HL-60 (cell line): Measurements from ENCODE around the gene RAI14.

Source experiments
- DNase-seq, 2 experiments: peaks; one replicate each; pipeline ENCODE4 v3.0.0-alpha.2; 2010 to 2020; ENCODE audit warnings: low read depth in 1 of 2, low spot score in 1 of 2
- H3K27ac ChIP-seq: fragments of 250-450 bp; sonication (Bioruptor Pico); replicated peaks from 2 replicates; pipeline ENCODE4 v1.5.1; 2020; ENCODE audit warnings: mild to moderate bottlenecking, moderate library complexity
- H3K27me3 ChIP-seq: fragments of 250-450 bp; sonication (Bioruptor Pico); 2 replicates; pipeline ENCODE4 v1.5.1; 2021; ENCODE audit warnings: mild to moderate bottlenecking, moderate library complexity; ENCODE audit not compliant: insufficient read depth, poor library complexity, severe bottlenecking
- H3K4me3 ChIP-seq: replicated peaks from 2 replicates; pipeline ENCODE4 v1.5.1; 2011; ENCODE audit warnings: mild to moderate bottlenecking, control low read depth, low read length; ENCODE audit not compliant: insufficient read depth
- GABPA ChIP-seq: IDR thresholded peaks from 2 replicates; pipeline ENCODE4 v1.6.1; 2012; ENCODE audit warnings: low read depth
- POLR2AphosphoS5 ChIP-seq: IDR thresholded peaks from 2 replicates; pipeline ENCODE4 v1.6.1; 2012; ENCODE audit warnings: low read depth
- REST ChIP-seq: IDR thresholded peaks from 2 replicates; pipeline ENCODE4 v1.6.1; 2012; ENCODE audit warnings: low read depth; ENCODE audit not compliant: insufficient replicate concordance
- SPI1 ChIP-seq: IDR thresholded peaks from 2 replicates; pipeline ENCODE4 v1.6.1; 2012; ENCODE audit warnings: low read depth, mild to moderate bottlenecking, borderline replicate concordance
- TF ChIP-seq, protein P1 (sequence below): IDR thresholded peaks from one replicate; pipeline ENCODE4 v1.5.1; 2011; ENCODE audit warnings: low read length, control low read depth, inconsistent platforms; ENCODE audit not compliant: insufficient read depth

Gene RAI14

GRCh38 chr5:34789021-34789531 lies 132.9 kb downstream of the RAI14 start:
- Histone ChIP-seq H3K4me3 (no peak overlapping the region), H3K27ac (no peak overlapping the region), H3K27me3 (no peaks in the 10 kb centered on the region)
- DNase-seq, result no peak
- TF ChIP-seq GABPA (no peak), SPI1 (no peak), REST (no peak), POLR2AphosphoS5 (no peak)
- TF ChIP-seq, protein P1, sequence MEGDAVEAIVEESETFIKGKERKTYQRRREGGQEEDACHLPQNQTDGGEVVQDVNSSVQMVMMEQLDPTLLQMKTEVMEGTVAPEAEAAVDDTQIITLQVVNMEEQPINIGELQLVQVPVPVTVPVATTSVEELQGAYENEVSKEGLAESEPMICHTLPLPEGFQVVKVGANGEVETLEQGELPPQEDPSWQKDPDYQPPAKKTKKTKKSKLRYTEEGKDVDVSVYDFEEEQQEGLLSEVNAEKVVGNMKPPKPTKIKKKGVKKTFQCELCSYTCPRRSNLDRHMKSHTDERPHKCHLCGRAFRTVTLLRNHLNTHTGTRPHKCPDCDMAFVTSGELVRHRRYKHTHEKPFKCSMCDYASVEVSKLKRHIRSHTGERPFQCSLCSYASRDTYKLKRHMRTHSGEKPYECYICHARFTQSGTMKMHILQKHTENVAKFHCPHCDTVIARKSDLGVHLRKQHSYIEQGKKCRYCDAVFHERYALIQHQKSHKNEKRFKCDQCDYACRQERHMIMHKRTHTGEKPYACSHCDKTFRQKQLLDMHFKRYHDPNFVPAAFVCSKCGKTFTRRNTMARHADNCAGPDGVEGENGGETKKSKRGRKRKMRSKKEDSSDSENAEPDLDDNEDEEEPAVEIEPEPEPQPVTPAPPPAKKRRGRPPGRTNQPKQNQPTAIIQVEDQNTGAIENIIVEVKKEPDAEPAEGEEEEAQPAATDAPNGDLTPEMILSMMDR, result no peak

GRCh38 chr5:34789639-34790038 lies 133.5 kb downstream of the RAI14 start:
- Histone ChIP-seq H3K4me3 (no peak overlapping the region), H3K27me3 (no peaks in the 10 kb centered on the region), H3K27ac (no peak overlapping the region)
- DNase-seq, result no peak
- TF ChIP-seq, protein P1, result no peak
- TF ChIP-seq SPI1, result no peak
- TF ChIP-seq POLR2AphosphoS5, result no peak
- no peak for TF ChIP-seq GABPA
- TF ChIP-seq REST, result no peak

GRCh38 chr5:34790069-34790468 lies 133.9 kb downstream of the RAI14 start:
- TF ChIP-seq REST (no peak), SPI1 (no peak), POLR2AphosphoS5 (no peak), GABPA (no peak)
- TF ChIP-seq, protein P1, result no peak
- Histone ChIP-seq H3K27me3 (no peaks in the 10 kb centered on the region), H3K27ac (no peak overlapping the region), H3K4me3 (no peak overlapping the region)
- DNase-seq, result no peak
